ENCODE measurements around the gene TMEM143. TPM values are rescaled to one million over a fixed set of nuclear protein-coding genes. Genes with fewer than 3 reads are reported as not detected.

The TMEM143 gene
- total RNA-seq, 1 donor from 2014 or later: 8.4 TPM

DNA sequence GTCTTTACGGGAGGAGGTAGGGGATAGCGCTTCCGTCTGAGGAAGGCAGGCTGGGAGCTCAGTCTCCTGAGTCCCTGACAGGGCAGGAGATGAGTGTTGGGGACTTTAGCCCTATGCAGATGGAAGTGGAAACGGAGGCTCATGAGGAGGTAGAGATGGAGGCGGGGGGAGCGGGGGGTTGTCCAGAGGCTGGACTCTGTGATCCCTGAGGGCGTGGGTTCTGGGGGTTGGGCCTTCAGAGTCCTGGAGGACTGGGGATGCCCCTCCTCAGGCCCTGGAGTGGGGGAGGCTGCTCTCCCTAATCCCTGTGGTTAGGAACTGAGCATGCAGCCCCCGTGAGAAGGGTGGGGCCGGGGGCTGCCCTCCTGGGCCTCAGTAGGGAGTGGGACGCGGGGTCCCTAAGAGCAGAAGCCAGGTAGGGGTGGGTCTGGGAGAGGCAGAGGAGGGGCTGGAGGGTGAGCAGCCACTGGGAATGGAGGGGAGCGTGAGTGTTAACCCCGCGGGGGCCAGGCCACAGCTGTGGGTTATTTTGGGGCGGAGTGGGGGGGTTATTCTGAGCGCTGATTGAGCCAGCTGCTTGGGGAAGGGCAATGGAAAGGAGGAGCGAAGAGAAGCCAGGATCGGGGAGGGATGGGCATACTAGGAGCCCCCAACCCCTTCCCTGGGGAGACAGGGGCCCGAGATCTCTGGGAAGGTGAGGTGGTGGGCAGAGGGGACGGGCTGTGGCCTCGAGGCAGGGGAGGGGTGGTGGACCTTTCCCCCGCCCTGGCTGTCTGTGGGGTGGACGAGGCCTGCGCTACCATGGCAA, 32.5 kb upstream of the TMEM143 start:
- DNase-seq (ENCODE audit: low read depth, low spot score): no peak
- H3K4me3 Mint-ChIP-seq: peak overlapping the region; percentile 73
- peaks cover 3% of the 10 kb centered on the region for H3K36me3 Mint-ChIP-seq (ENCODE audit: low read depth)
- peaks cover 42% of the 10 kb centered on the region for H3K4me1 Mint-ChIP-seq
- peaks cover 70% of the 10 kb centered on the region for H3K27me3 Mint-ChIP-seq (ENCODE audit: low read depth)
- H3K9me3 Mint-ChIP-seq: no peaks in the 10 kb centered on the region
- H3K27ac Mint-ChIP-seq (ENCODE audit: unreplicated experiment): no peak overlapping the region
- TF ChIP-seq, protein P1, sequence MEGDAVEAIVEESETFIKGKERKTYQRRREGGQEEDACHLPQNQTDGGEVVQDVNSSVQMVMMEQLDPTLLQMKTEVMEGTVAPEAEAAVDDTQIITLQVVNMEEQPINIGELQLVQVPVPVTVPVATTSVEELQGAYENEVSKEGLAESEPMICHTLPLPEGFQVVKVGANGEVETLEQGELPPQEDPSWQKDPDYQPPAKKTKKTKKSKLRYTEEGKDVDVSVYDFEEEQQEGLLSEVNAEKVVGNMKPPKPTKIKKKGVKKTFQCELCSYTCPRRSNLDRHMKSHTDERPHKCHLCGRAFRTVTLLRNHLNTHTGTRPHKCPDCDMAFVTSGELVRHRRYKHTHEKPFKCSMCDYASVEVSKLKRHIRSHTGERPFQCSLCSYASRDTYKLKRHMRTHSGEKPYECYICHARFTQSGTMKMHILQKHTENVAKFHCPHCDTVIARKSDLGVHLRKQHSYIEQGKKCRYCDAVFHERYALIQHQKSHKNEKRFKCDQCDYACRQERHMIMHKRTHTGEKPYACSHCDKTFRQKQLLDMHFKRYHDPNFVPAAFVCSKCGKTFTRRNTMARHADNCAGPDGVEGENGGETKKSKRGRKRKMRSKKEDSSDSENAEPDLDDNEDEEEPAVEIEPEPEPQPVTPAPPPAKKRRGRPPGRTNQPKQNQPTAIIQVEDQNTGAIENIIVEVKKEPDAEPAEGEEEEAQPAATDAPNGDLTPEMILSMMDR (conservative IDR thresholded peaks at IDR 0.05): no peak

DNA sequence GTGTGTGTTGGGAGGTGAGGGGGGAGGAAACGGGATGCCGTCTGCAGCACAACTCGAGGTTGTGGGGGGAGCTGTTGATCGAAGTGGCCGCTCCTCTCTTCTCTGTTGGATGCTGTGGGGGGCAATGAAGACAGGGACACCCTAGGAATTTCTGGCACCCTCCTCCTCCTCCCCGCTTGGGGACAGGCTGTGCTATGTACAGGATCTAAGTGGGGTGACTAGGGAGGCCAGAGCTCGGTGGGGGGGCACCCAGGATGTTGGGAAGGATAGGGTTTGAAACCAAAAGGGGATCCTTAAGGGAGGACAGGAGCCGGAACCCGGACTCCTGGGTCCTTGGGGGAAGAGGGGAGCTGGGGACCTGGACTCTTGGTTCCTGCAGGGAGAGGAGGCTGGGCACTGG, 31.8 kb upstream of the TMEM143 start:
- peaks cover 38% of the 10 kb centered on the region for H3K4me1 Mint-ChIP-seq
- no peaks in the 10 kb centered on the region for H3K9me3 Mint-ChIP-seq
- peaks cover 70% of the 10 kb centered on the region for H3K27me3 Mint-ChIP-seq (ENCODE audit: low read depth)
- H3K36me3 Mint-ChIP-seq (ENCODE audit: low read depth): peaks cover 3% of the 10 kb centered on the region
- DNase-seq (ENCODE audit: low read depth, low spot score): no peak
- no peak overlapping the region for H3K4me3 Mint-ChIP-seq
- TF ChIP-seq, protein P1 (conservative IDR thresholded peaks at IDR 0.05): no peak
- H3K27ac Mint-ChIP-seq (ENCODE audit: unreplicated experiment): no peak overlapping the region

DNA sequence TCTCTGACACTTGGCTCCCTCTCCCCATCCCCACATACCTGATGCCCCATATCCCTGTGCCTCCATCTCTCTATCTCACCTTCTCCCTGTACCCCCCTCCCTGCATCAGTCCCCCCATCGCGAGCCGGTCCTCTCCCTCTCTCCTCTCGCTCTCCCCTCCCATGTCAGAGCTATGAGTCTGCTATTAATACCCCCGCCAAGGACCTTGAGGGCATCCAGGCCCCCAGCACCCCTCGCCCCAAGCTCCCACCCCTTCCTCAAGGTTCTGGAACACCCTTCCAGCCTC, 31.4 kb upstream of the TMEM143 start:
- Mint-ChIP-seq H3K4me1 (peaks cover 37% of the 10 kb centered on the region), H3K9me3 (no peaks in the 10 kb centered on the region), H3K27ac (ENCODE audit: unreplicated experiment) (no peak overlapping the region), H3K4me3 (no peak overlapping the region), H3K36me3 (ENCODE audit: low read depth) (peaks cover 3% of the 10 kb centered on the region), H3K27me3 (ENCODE audit: low read depth) (peaks cover 69% of the 10 kb centered on the region)
- TF ChIP-seq, protein P1 (conservative IDR thresholded peaks at IDR 0.05): no peak
- no peak for DNase-seq (ENCODE audit: low read depth, low spot score)

DNA sequence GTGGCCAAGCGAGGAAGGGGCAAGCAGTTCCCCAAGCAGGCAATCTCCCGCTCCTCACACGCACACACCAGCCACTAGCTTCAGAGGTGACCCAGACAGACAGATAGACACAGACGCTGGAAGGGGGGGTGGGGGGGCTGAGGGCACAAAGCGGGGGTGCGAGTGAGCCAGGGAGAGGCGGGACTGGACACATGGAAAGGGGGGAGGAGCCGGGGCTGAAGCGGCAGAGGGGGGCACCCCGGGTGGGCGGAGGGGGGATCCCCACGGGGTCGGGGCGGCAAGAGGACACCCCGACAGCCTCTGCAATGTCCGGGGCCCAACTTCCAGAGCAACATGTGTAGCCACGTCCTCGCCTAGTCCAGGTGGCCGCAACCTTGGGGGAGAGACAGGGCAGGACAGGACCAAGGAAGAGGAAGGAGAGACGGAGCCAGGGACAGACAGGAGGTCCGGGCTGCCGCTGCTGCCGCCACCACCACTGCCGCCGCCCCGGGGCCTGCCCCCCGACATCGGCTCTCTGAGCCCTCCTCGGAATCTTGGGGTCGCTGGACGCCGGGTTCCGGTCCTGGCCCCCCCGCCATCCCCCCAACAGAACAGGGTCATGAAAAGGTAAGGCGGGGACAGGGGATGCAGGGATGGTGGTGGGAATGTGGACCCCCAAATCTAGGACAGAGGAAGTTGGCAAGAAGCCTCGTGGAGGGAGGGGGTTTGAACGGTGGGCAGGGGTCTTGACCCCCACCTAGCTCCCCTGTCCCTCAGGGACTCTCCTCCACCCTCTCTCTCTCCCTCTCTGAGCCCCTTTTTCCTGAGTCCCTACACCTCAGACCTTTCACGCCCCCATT, 30.8 kb upstream of the TMEM143 start:
- no peak for DNase-seq (ENCODE audit: low read depth, low spot score)
- no peak overlapping the region for H3K27ac Mint-ChIP-seq (ENCODE audit: unreplicated experiment)
- peaks cover 3% of the 10 kb centered on the region for H3K36me3 Mint-ChIP-seq (ENCODE audit: low read depth)
- peaks cover 67% of the 10 kb centered on the region for H3K27me3 Mint-ChIP-seq (ENCODE audit: low read depth)
- TF ChIP-seq, protein P1 (conservative IDR thresholded peaks at IDR 0.05): no peak
- peaks cover 33% of the 10 kb centered on the region for H3K4me1 Mint-ChIP-seq
- no peaks in the 10 kb centered on the region for H3K9me3 Mint-ChIP-seq
- H3K4me3 Mint-ChIP-seq: peak overlapping the region; percentile 57

DNA sequence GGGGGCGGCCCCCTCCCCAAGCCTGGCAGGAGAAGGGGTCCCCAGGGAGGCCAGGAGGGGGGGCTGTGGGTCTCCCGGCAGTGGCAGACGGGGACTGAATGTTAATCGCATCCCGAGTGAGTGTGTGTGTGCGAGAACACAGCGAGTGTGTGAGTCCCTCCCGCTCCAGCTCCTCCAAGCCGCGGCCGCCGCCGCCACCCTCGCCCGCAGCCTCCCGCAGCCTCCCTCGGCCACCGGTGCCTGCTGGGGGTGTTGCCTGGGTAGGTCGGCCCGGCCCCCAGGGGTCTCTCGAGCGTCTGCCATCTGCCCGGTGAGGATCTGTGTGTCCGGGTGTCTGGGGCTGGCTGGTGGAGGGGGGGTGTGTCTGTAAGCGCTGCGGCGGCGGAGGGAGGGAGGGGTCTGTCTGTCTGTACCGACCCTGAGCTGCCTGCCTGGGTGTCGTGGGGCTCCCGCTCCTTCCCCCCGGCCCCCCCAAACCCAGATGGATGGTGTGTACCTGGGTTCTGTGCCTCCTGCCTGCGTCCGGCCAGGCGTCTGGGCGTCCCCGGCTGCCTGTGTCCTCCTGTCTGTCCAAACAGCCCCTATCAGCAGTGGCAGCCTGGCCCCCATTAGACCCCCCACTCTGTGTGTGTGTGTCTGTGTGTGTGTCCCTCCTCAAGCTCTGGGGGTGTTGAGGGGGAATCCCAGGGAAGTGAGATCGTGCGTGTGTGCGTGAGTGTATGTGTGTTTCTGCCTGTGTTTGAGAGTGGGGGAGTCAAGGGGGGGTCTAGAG, 30.0 kb upstream of the TMEM143 start, which contains the start of gene GRIN2D:
Gene GRIN2D (plus strand): TSS at position 110 of the 772 bp plus-strand sequence. CDS start 4,725 bp downstream, outside the sequence.
- peak; percentile 45 for DNase-seq (ENCODE audit: low read depth, low spot score)
- peaks cover 3% of the 10 kb centered on the region for H3K36me3 Mint-ChIP-seq (ENCODE audit: low read depth)
- H3K4me3 Mint-ChIP-seq: peak within 1 kb of the TSS; percentile 76
- no peaks in the 10 kb centered on the region for H3K9me3 Mint-ChIP-seq
- peaks cover 59% of the 10 kb centered on the region for H3K27me3 Mint-ChIP-seq (ENCODE audit: low read depth)
- H3K27ac Mint-ChIP-seq (ENCODE audit: unreplicated experiment): no peak within 1 kb of the TSS
- peaks cover 31% of the 10 kb centered on the region for H3K4me1 Mint-ChIP-seq
- TF ChIP-seq, protein P1 (conservative IDR thresholded peaks at IDR 0.05): no peak
